LNCaP clone FGC (cell line): ENCODE data around the gene HGS.

Source experiments
- DNase-seq: peaks from one replicate; pipeline ENCODE4 v3.0.0-alpha.2; 2011; ENCODE audit warnings: low read depth
- H3K4me3 ChIP-seq: 2 replicates; pipeline ENCODE4 v1.5.1; 2011; ENCODE audit warnings: mild to moderate bottlenecking, low read depth, low read length, control low read depth
- CTCF ChIP-seq: IDR thresholded peaks from 2 replicates; pipeline ENCODE4 v1.5.1; 2012; ENCODE audit warnings: mild to moderate bottlenecking; ENCODE audit not compliant: control insufficient read depth, insufficient read depth; ENCODE audit errors: extremely low read depth

The HGS gene

DNA sequence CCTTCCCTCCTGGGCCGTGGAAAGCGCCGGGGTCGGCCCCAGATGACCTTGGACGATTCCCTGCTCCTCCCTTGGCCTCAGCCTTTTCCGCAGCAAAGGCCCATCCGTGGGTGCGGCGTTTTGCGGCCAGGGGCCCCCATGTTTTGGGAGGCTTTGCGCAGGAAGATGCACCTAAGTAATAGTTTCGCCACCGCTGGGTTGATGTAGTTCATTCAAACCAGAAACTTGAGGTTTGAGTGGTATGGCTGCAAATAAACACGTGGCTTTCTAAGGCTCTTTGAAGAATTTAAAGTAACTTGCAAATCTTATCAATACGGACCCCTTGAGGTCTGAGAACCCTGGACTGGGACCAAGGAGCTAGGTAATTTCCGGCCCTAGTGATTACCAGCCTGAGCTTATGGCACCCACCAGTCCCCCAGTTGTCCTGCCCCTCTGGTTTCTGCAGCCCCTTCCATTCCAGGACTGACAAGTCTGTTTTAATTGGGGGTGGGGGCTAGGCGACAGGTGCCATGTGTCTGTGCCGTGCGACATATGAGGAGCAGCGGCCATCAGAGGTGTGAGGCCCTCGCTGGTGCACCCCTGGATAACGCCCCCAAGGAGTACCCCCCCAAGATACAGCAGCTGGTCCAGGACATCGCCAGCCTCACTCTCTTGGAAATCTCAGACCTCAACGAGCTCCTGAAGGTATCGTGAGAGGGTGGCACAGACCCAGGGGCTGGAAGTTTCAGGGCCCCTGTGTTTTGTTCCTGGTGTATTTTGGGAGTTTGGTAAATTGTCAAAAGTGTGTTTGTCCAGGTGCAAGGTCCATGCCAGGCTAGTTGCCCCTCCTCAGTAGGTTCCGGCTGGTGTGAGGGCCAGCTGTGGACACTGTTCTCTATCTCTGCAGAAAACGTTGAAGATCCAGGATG lies 20.2 kb downstream of the HGS start:
- no peak for TF ChIP-seq CTCF
- DNase-seq, result no peak
- peak overlapping the region; percentile 97 for H3K4me3 ChIP-seq

GRCh38 chr17:81705518-81706231 lies 21.9 kb downstream of the HGS start:
- no peak for DNase-seq
- no peak for TF ChIP-seq CTCF
- H3K4me3 ChIP-seq, result no peak overlapping the region

DNA sequence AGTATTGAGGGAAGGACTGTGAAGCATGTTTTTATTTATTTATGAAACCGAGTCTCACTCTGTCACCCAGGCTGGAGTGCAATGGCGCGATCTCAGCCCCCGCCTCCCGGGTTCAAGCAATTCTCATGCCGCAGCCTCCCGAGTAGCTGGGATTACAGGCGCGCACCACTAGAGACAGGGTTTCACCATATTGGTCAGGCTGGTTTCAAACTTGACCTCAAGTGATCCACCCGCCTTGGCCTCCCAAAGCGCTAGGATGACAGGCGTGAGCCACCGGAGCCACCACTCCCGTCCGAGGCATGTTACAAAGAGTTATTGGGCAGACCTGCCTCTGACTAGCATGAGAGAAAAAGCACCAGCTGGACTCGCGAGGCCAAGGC lies 22.4 kb downstream of the HGS start:
- TF ChIP-seq CTCF, result no peak
- DNase-seq, result no peak
- H3K4me3 ChIP-seq, result no peak overlapping the region

DNA sequence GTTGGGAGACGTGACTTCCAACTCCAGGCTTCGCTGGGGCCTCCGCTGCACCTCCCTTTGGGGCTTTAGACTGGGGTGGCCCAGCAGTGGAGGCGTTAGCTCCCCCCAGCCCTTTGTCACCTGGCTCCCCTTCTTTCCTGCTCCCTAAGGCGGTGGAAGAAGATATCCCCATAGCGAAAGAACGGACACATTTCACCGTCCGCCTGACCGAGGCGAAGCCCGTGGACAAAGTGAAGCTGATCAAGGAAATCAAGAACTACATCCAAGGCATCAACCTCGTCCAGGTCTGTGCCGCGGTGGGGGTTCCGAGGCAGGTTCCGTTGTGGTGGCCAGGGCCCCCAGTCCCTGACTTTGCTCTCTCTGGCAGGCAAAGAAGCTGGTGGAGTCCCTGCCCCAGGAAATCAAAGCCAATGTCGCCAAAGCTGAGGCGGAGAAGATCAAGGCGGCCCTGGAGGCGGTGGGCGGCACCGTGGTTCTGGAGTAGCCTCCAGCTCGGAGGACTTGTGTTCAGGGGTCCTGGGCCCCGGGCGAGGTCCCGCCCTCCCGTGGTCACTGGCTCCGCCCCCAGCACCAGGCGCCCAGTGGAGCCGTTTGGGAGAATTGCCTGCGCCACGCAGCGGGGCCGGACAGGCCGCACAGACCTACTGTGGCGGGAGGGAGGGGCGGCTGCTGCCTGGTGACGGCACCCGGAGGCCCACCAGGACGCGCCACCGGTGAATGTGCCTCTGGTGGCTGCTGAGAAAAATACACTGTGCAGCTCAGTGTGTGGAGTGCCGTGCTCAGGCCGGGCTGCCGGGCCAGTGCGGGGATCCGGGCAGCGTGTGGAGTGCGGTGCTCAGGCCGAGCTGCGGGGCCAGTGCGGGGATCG lies 23.2 kb downstream of the HGS start:
- TF ChIP-seq CTCF, result no peak
- DNase-seq, result no peak
- H3K4me3 ChIP-seq, result no peak overlapping the region

- TF ChIP-seq CTCF, result no peak
- no peak for DNase-seq
- H3K4me3 ChIP-seq, result no peak overlapping the region
Measured at GRCh38 chr17:81707725-81708646, 24.2 kb downstream of the HGS start.

DNA sequence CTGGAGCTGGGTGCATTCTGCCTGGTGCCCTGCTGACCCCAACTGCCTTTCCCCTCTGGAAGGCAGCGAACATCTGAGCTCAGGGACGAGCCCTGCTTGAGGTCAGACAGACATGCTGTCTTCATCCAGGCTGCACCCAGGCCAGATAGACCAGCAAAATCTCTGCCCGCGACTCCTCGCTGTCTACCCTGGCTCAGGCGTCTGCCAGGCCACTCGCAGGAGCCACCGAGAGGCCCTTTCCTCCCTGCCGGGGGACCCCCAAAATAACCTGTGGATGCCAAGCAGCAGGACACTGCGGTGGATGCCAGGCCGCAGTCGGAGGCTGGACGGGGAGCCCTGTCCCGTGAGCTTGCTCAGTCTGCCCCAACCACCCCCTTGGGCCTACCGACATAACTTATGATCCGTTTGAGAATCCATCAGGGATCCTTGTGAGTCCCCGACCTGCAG lies 25.0 kb downstream of the HGS start:
- no peak for DNase-seq
- no peak overlapping the region for H3K4me3 ChIP-seq
- no peak for TF ChIP-seq CTCF
